Astrocyte of the spinal cord (primary cell): Measurements from ENCODE around the gene CIDEA.

Experiments used
- DNase-seq: peaks from one replicate; pipeline ENCODE4 v3.0.0; 2011; ENCODE audit warnings: low read depth, low spot score
- H3K4me3 ChIP-seq: 2 replicates; pipeline ENCODE4 v1.5.1; 2011; ENCODE audit warnings: low read depth, mild to moderate bottlenecking, low read length, moderate library complexity
- CTCF ChIP-seq: IDR thresholded peaks from 2 replicates; pipeline ENCODE4 v1.5.1; 2012; ENCODE audit warnings: low read depth, mild to moderate bottlenecking, low read length, inconsistent platforms
- in situ Hi-C: cut with HindIII; loops from 2 replicates; pipeline ENCODE4 v1.10.0; 2017; ENCODE audit warnings: low sequenced_read_pairs

The CIDEA gene

GRCh38 chr18:12248926-12249720 is 5.0 kb upstream of the CIDEA start:
- no peak overlapping the region for H3K4me3 ChIP-seq
- DNase-seq: no peak
- in situ Hi-C loops: no loop called here
- TF ChIP-seq CTCF: no peak

- in situ Hi-C loops: no loop called here
- no peak for DNase-seq
- no peak for TF ChIP-seq CTCF
- no peak overlapping the region for H3K4me3 ChIP-seq
Observed at GRCh38 chr18:12251311-12251710, 2.9 kb upstream of the CIDEA start.

- H3K4me3 ChIP-seq: no peak overlapping the region
- in situ Hi-C loops: no loop called here
- no peak for TF ChIP-seq CTCF
- no peak for DNase-seq
Observed at GRCh38 chr18:12252061-12252460, 2.1 kb upstream of the CIDEA start.

GRCh38 chr18:12253027-12253426 is 1.1 kb upstream of the CIDEA start:
- in situ Hi-C loops: no loop called here
- no peak overlapping the region for H3K4me3 ChIP-seq
- DNase-seq: no peak
- TF ChIP-seq CTCF: no peak

- no peak for DNase-seq
- TF ChIP-seq CTCF: no peak
- H3K4me3 ChIP-seq: peak overlapping the region; percentile 5
- in situ Hi-C loops: no loop called here
Observed at GRCh38 chr18:12253663-12254135, 462 bp upstream of the CIDEA start.

GRCh38 chr18:12254820-12255511 is 805 bp downstream of the CIDEA start:
- DNase-seq: no peak
- no peak for TF ChIP-seq CTCF
- no peak overlapping the region for H3K4me3 ChIP-seq
- in situ Hi-C loops: no loop called here
